Measurements from ENCODE around the gene LGMN. TPM values are rescaled to one million over a fixed set of nuclear protein-coding genes. Genes with fewer than 3 reads are reported as not detected.

LGMN gene
- polyA plus RNA-seq, 3 donors = 1.7 to 3.3 (median 2.9) TPM

GRCh38 chr14:92787554-92787953 lies 39.1 kb upstream of the LGMN start:
- Histone ChIP-seq H3K4me3 (replicated peaks in 1 of 3; ENCODE audit: low read depth in 2 of 3, low read length in 3 of 3) (no peak overlapping the region), H3K79me2 (ENCODE audit: insufficient read depth, low read length) (no peaks in the 10 kb centered on the region), H3K27ac (ENCODE audit: low read depth in 1 of 2, low read length in 2 of 2) (no peak overlapping the region), H3K36me3 (replicated peaks in 1 of 2; ENCODE audit: control insufficient read depth in 1 of 2, insufficient read depth in 2 of 2, low read length in 2 of 2) (no peaks in the 10 kb centered on the region), H3K9ac (ENCODE audit: insufficient read depth, low read length, poor library complexity, severe bottlenecking) (no peak overlapping the region), H3K9me3 (replicated peaks in 1 of 2; ENCODE audit: control insufficient read depth in 1 of 2, insufficient read depth in 1 of 2, low read length in 2 of 2) (peaks cover 17 to 25% of the 10 kb centered on the region in 2 donors), H3K4me2 (replicated peaks; ENCODE audit: extremely low read depth, low read length, poor library complexity, severe bottlenecking) (no peak overlapping the region), H3K4me1 (ENCODE audit: control insufficient read depth in 1 of 2, insufficient read depth in 2 of 2, low read length in 2 of 2) (peaks cover 4 to 26% of the 10 kb centered on the region in 2 donors), H3K27me3 (ENCODE audit: control insufficient read depth in 2 of 2, insufficient read depth in 2 of 2, low read length in 2 of 2) (no peaks in the 10 kb centered on the region), H4K20me1 (ENCODE audit: insufficient read depth, low read length) (no peaks in the 10 kb centered on the region), H2AFZ (ENCODE audit: insufficient read depth, low read depth, low read length, poor library complexity, severe bottlenecking) (no peak overlapping the region)
- Mint-ChIP-seq H3K4me3 (no peak overlapping the region), H3K27ac (no peak overlapping the region), H3K9me3 (peaks cover 14 to 37% (median 26%) of the 10 kb centered on the region in 7 donors), H3K4me1 (peaks cover 20% of the 10 kb centered on the region), H3K27me3 (ENCODE audit: low read depth in 3 of 3) (peaks cover 0 to 2% (median 0%) of the 10 kb centered on the region in 3 donors), H3K36me3 (peaks cover 0 to 11% of the 10 kb centered on the region in 2 donors)
- WGBS (ENCODE audit: insufficient coverage) = no CpG with 5 or more reads among the region's 2 CpGs
- intact Hi-C loops (cut with micrococcal nuclease) = loop anchor here in 1 of 2 donors (5.0 kb wide), 1 partner anchor 40 kb away; the partner anchor contains the start of gene LGMN
- no peak for DNase-seq
- TF ChIP-seq, protein P1, sequence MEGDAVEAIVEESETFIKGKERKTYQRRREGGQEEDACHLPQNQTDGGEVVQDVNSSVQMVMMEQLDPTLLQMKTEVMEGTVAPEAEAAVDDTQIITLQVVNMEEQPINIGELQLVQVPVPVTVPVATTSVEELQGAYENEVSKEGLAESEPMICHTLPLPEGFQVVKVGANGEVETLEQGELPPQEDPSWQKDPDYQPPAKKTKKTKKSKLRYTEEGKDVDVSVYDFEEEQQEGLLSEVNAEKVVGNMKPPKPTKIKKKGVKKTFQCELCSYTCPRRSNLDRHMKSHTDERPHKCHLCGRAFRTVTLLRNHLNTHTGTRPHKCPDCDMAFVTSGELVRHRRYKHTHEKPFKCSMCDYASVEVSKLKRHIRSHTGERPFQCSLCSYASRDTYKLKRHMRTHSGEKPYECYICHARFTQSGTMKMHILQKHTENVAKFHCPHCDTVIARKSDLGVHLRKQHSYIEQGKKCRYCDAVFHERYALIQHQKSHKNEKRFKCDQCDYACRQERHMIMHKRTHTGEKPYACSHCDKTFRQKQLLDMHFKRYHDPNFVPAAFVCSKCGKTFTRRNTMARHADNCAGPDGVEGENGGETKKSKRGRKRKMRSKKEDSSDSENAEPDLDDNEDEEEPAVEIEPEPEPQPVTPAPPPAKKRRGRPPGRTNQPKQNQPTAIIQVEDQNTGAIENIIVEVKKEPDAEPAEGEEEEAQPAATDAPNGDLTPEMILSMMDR (IDR thresholded peaks at IDR 0.05) = no peak

DNA sequence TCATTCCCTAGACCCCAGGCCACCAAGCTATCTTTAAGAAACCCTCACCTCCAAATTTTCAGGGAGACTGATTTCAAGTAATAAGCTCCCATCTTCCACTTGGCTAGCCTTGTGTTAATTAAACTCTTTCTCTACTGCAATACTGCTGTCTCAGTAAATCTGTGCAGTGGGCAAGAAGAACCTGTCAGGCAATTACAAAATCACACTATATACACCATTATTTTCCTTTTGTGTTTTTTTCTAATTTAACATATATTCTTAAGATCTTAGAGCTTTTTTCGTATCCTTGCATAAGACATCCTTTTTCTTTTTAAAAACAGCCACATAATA lies 38.0 kb upstream of the LGMN start:
- Mint-ChIP-seq H3K9me3 (peaks cover 14 to 37% (median 26%) of the 10 kb centered on the region in 7 donors), H3K36me3 (peaks cover 0 to 11% of the 10 kb centered on the region in 2 donors), H3K27me3 (ENCODE audit: low read depth in 3 of 3) (peaks cover 0 to 3% (median 0%) of the 10 kb centered on the region in 3 donors), H3K4me1 (peaks cover 20% of the 10 kb centered on the region), H3K27ac (peak overlapping the region in 6 of 7 donors; percentile 48 to 89 (median 76)), H3K4me3 (peak overlapping the region in 1 of 2 donors; percentile 40)
- no CpG with 5 or more reads among the region's 1 CpG for WGBS (ENCODE audit: insufficient coverage)
- no peaks in the 10 kb centered on the region for H3K79me2 ChIP-seq (ENCODE audit: insufficient read depth, low read length)
- intact Hi-C loops (cut with micrococcal nuclease) = loop anchor here in 1 of 2 donors (5.0 kb wide), 1 partner anchor 39 kb away; the partner anchor contains the start of gene LGMN
- peak overlapping the region in 1 of 3 experiments; percentile 50 for H3K4me3 ChIP-seq (replicated peaks in 1 of 3; ENCODE audit: low read depth in 2 of 3, low read length in 3 of 3)
- peaks cover 17 to 25% of the 10 kb centered on the region in 2 donors for H3K9me3 ChIP-seq (replicated peaks in 1 of 2; ENCODE audit: control insufficient read depth in 1 of 2, insufficient read depth in 1 of 2, low read length in 2 of 2)
- peak overlapping the region; percentile 56 for H3K4me2 ChIP-seq (replicated peaks; ENCODE audit: extremely low read depth, low read length, poor library complexity, severe bottlenecking)
- DNase-seq = no peak
- H3K4me1 ChIP-seq (ENCODE audit: control insufficient read depth in 1 of 2, insufficient read depth in 2 of 2, low read length in 2 of 2) = peaks cover 4 to 25% of the 10 kb centered on the region in 2 donors
- no peaks in the 10 kb centered on the region for H3K36me3 ChIP-seq (replicated peaks in 1 of 2; ENCODE audit: control insufficient read depth in 1 of 2, insufficient read depth in 2 of 2, low read length in 2 of 2)
- no peaks in the 10 kb centered on the region for H3K27me3 ChIP-seq (ENCODE audit: control insufficient read depth in 2 of 2, insufficient read depth in 2 of 2, low read length in 2 of 2)
- H2AFZ ChIP-seq (ENCODE audit: insufficient read depth, low read depth, low read length, poor library complexity, severe bottlenecking) = no peak overlapping the region
- TF ChIP-seq, protein P1 (IDR thresholded peaks at IDR 0.05) = no peak
- H4K20me1 ChIP-seq (ENCODE audit: insufficient read depth, low read length) = no peaks in the 10 kb centered on the region
- H3K27ac ChIP-seq (ENCODE audit: low read depth in 1 of 2, low read length in 2 of 2) = peak overlapping the region in 1 of 2 donors; percentile 82
- peak overlapping the region; percentile 9 for H3K9ac ChIP-seq (ENCODE audit: insufficient read depth, low read length, poor library complexity, severe bottlenecking)
